GM12801 (cell line): ENCODE measurements around the gene APOA1.

Experiments
- TF ChIP-seq, protein P1 (sequence below): IDR thresholded peaks from one replicate; pipeline ENCODE4 v1.5.1; 2011; ENCODE audit warnings: control low read depth; ENCODE audit not compliant: insufficient read length; ENCODE audit errors: extremely low read depth

Gene APOA1

DNA sequence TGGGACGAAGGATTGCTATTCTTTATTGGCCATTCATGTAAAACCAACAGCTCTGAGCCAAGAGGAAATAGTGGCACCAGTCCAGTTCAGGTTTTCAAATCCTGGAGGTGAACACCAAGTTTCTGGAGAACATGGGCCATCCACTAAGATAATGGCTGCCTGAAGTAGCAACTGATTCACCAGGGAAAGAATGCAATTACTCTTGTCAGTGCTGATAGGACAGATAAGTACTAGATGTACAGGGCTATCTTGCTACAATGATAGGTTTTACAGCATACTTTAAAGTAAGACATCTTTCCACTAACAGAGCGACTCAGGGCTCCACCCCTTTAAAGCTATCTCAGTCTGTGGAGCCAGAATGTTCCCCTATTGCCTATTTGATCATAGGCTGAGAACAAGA, 36.8 kb upstream of the APOA1 start:
- TF ChIP-seq, protein P1, sequence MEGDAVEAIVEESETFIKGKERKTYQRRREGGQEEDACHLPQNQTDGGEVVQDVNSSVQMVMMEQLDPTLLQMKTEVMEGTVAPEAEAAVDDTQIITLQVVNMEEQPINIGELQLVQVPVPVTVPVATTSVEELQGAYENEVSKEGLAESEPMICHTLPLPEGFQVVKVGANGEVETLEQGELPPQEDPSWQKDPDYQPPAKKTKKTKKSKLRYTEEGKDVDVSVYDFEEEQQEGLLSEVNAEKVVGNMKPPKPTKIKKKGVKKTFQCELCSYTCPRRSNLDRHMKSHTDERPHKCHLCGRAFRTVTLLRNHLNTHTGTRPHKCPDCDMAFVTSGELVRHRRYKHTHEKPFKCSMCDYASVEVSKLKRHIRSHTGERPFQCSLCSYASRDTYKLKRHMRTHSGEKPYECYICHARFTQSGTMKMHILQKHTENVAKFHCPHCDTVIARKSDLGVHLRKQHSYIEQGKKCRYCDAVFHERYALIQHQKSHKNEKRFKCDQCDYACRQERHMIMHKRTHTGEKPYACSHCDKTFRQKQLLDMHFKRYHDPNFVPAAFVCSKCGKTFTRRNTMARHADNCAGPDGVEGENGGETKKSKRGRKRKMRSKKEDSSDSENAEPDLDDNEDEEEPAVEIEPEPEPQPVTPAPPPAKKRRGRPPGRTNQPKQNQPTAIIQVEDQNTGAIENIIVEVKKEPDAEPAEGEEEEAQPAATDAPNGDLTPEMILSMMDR: no peak

DNA sequence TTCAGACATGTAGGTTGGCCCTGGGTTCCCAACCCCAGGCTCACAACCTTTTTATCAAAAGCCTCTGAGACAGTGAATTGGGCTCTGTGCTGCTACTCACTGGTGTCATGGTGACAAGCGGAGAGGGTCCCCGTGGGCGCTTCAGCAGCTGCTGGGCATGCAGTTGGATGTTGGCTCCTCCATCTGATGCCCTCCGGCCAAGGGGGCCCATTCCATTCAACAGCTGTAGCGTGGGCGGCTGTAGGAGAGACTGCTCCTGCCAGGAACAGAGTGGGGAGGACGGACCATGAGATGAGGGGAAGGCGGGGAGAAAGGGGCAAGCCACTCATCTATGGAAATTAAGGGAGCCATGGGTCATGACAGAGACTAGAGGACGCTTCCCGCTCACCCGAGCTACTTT, 36.0 kb upstream of the APOA1 start:
- TF ChIP-seq, protein P1: no peak

DNA sequence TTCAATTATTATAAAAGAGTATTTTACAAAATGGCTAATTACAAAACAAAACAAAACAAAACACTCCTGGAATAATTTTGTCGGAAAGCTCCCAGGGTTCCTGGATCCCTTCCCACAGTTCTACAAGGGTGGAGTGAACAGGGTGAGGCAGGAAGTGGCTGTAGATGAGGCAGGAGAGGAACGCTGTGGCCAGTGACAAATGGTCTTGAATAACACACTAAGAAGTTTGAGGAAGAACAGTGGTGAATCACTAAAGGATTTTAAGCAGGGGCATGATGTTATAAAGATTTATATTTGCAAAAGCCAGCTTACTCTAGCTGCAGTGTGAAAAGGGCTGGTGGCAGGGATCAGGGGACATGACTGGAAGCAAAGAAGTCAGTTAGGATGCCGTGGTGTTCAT, 33.8 kb upstream of the APOA1 start:
- TF ChIP-seq, protein P1: no peak

DNA sequence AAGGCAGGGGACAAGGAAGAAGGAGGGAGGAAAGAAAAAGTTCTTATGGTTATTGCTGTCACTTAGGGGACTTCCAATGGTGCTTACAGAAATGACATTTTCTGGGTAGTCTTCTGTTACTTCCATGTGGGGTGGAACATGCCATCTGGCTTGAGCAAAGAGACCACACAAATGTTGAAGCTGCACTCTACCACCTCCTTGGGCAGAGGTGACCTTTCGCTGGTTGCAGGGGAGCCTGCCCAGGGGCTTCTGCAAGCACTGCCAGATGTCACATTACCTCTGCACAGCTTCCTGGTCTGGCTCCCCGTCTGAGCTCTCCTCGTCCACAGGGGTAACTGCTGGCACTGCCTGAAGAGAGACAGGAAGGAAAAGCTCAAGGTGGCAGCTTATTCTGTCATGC, 32.6 kb upstream of the APOA1 start:
- TF ChIP-seq, protein P1: no peak

DNA sequence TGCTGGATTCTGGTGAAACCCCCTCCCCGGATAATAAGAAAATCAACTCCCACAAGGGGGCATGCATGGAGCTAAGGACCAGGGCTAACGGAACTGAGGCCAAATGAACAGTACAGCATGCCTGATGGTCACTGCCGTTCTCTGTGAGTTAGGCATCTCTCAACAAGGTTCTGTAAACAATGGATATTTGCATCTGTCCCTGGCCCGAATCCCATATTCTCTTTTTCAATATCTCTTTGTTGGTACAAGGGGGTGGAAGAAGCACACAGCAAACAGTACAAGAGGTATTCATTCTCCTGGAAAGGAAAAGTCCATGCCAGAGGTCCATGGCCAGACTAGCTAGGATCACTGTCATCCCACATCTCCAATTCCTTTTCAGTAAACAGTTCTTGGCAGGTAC, 32.2 kb upstream of the APOA1 start:
- TF ChIP-seq, protein P1: no peak

DNA sequence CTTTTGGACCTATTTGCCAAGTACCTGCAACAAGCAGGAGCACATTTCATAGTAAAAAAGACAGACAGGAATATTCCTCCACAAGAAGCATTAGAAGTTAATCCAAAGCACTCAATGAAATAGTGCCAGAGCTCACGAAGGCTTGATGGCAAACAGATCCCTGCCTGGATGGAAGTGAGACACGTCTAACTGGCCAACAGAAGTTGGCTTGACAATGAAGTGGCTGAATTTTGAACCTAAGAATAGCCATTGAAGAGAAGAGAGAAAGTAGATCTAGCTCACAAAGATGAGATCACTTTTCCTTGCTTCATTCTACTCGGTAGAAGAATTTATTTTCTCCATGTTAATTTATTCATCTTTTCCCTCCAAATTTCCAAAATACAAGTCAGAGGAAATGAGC, 30.6 kb upstream of the APOA1 start:
- TF ChIP-seq, protein P1: no peak

DNA sequence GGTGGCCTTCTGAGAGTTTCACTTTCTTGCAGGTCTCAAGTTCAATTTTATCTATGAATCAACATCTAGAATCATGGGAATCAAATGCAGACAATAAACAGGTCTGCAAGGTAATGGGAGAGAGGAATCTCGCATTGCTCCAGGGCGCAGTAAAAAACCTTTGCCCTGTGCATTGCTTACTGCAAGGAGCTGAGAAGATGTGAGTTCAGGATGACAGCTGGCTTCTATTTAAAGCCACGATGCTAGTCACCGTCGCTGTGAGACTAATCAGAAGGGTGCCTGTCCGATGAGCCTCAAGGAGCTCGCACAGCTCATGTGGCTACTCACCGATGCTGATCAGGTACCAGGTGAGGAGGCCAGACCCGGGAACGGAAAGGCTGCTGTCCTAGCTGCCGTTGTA, 30.2 kb upstream of the APOA1 start:
- TF ChIP-seq, protein P1: no peak

DNA sequence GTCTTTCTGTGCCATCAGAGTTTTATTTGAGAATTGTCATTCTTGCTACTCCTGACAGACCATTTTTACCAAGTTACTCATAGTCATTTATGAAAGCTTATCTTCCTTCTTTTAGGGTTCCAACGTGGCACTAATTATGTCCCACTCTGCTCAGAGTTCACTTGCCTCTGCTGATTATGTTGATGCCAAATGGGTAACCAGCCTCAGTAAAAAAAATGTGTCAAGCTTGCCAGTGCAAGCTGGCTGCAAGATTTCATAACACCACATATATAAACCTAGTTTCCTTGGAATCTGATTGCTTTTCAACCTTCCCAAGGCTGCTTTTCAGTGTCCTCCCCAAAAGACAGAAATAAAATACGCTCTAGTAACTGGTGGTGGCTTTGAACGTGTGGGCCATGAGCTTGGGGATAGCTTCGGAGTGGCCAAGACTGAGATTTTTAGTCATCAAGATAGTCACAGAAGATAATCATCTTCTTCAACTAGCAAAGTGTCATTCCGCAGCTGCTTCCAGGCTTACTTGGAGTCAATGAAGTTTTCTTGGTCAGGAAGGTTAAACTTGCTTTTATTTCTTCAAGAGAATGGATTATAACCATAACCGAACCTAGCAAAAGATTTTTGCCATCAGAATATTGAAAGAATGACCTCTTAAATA, 29.5 kb upstream of the APOA1 start:
- TF ChIP-seq, protein P1: no peak
